Lower leg skin (tissue), 4 donors: ENCODE results near the gene ELAC1. TPM values are rescaled to one million over a fixed set of nuclear protein-coding genes. Genes with fewer than 3 reads are reported as not detected.

Experiments
- DNase-seq, 2 donors: peaks; one replicate each; pipeline ENCODE4 v3.0.0-alpha.2; 2019; ENCODE audit warnings: low spot score in 2 of 2
- H3K4me3 ChIP-seq: fragments of 200-600 bp; sonication (generic); 2 replicates; pipeline ENCODE4 v1.5.1; 2017; ENCODE audit warnings: mild to moderate bottlenecking, low read depth; ENCODE audit not compliant: poor library complexity, severe bottlenecking
- POLR2A ChIP-seq, 2 donors: fragments of 450-650 bp; IDR thresholded peaks; one replicate each; pipeline ENCODE4 v1.6.1; 2016 to 2017; ENCODE audit warnings: antibody characterized with exemption in 2 of 2, mild to moderate bottlenecking in 1 of 2, moderate library complexity in 1 of 2
- WGBS, 2 donors: methylation state at CpG; one replicate each; pipeline ENCODE4 v1.1.5; 2018; 5-methylcytosine and 5-hydroxymethylcytosine counted together
- intact Hi-C: fragments of 100-400 bp; cut with DNase I; formaldehyde crosslinking; loops from one replicate; pipeline ENCODE4 v1.15.0; 2023; ENCODE audit warnings: low total_unique reads
- total RNA-seq, 4 donors: library from RNA; depleted of rRNA; stranded (reverse); fragments of >200 nt; gene quantifications; one replicate each; pipeline ENCODE4 v1.1.0, GENCODE V29; 2016
- TF ChIP-seq, protein P1 (sequence below), 3 donors: fragments of 450-650 bp; IDR thresholded peaks; one replicate each; pipeline ENCODE4 v1.5.1; 2016; ENCODE audit warnings: antibody characterized with exemption in 3 of 3, mild to moderate bottlenecking in 3 of 3, moderate library complexity in 2 of 3

Gene ELAC1
- total RNA-seq, 4 donors from 2014 or later, result 4.1 to 11.6 (median 8.3) TPM

DNA sequence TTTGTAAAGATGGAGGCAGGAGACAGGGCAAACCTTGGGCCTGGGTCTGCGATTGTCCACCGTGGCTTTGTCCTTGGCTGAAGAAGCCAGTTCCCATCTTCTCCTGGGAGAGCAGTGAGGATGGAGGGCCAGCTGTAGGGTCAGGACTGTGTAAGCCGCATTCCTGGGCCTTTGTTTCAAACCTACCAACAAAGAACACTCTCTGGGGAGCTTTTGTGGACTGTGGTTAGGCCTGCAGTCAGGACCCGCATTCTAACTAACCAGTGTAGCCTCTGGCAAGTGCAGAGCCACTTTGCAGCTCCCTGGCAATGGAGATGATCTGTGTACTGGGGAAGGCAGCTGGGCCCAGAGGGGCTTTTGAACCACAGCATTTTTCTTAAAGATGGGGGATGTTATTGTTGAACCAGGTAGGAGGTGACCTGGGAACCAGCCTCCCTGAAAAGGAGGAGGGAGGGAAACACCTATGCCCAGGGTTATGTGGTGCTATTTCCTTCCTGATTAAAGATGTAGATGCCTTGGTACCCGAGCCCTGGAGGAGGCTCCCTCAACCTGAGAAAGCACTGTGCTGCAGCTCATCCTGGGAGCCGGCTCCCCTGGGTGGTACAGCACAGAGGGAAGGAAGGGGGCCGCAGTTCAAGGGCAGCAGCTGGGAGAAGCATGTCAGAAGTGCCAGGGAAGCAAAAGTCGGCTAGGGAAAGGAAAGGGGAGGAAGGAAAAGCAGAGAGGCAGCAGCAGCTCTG lies 49.5 kb downstream of the ELAC1 start:
- DNase-seq, result no peak
- intact Hi-C loops, result no loop called here
- no peak for TF ChIP-seq POLR2A (IDR thresholded peaks at IDR 0.05)
- TF ChIP-seq, protein P1, sequence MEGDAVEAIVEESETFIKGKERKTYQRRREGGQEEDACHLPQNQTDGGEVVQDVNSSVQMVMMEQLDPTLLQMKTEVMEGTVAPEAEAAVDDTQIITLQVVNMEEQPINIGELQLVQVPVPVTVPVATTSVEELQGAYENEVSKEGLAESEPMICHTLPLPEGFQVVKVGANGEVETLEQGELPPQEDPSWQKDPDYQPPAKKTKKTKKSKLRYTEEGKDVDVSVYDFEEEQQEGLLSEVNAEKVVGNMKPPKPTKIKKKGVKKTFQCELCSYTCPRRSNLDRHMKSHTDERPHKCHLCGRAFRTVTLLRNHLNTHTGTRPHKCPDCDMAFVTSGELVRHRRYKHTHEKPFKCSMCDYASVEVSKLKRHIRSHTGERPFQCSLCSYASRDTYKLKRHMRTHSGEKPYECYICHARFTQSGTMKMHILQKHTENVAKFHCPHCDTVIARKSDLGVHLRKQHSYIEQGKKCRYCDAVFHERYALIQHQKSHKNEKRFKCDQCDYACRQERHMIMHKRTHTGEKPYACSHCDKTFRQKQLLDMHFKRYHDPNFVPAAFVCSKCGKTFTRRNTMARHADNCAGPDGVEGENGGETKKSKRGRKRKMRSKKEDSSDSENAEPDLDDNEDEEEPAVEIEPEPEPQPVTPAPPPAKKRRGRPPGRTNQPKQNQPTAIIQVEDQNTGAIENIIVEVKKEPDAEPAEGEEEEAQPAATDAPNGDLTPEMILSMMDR (IDR thresholded peaks at IDR 0.05), result no peak
- no peak overlapping the region for H3K4me3 ChIP-seq
- WGBS, 2 donors, result 76 to 79% methylated on average over 8 of the region's 8 CpGs

DNA sequence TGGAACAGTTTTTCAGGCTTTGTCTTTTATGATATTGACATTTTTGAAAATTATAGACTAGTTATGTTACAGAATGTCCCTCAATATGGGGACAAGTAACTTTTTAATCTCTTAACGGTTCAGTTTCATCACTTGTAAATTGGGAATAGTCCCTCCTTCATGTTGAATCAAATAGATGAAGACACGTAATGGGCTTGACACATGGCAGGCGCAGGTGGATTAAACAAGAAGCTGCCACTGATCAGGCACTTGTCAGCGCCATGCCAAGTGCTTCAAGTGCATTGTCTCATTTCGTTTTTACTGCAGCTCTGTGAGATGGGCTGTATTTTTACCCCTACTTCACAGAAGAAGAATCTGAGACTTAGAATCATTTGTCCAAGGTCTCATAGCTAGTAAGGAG lies 52.7 kb downstream of the ELAC1 start:
- TF ChIP-seq, protein P1 (IDR thresholded peaks at IDR 0.05), result no peak
- no peak for TF ChIP-seq POLR2A (IDR thresholded peaks at IDR 0.05)

DNA sequence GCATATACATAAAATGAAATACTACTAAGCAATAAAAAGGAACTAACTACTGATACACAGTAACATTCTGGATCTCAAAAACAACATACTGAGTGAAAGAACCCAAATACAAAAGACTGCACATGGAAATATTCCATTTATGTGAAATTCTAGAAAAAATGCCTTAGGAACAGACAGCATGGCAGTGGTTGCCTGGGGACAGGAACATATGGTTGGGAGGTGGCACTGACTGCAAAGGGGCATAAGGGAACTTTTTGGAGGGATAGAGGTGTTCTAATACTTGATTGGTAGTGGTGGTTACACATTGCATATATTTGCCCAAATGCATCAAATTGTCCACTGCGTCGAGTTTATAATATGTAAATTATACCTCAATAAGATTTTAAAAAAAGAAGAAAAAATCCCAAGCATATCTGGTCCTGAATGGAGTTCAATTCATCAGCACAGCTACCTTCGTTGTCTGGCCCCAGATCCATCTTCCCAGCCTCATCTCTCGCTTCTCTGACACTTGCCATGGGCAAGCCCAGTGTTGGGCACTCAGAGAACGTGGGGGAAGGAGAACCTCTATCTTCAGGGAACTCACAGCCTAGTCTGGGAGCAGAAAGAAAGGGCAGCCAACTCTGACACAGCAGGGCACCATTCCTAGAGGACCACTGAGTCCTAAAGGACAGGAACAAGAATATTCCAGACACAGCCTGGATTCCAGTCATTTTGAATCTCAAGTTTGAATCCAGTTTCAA lies 53.6 kb downstream of the ELAC1 start:
- no peak overlapping the region for H3K4me3 ChIP-seq
- DNase-seq, result no peak
- 93 to 94% methylated on average over 5 of the region's 5 CpGs for WGBS, 2 donors
- no peak for TF ChIP-seq POLR2A (IDR thresholded peaks at IDR 0.05)
- intact Hi-C loops, result no loop called here

More for the DNA sequence above, 52.7 kb downstream of the ELAC1 start:
- no peak for DNase-seq
- H3K4me3 ChIP-seq, result no peak overlapping the region
- intact Hi-C loops, result no loop called here
- WGBS, 2 donors, result 89 to 90% methylated on average over 5 of the region's 5 CpGs

DNA sequence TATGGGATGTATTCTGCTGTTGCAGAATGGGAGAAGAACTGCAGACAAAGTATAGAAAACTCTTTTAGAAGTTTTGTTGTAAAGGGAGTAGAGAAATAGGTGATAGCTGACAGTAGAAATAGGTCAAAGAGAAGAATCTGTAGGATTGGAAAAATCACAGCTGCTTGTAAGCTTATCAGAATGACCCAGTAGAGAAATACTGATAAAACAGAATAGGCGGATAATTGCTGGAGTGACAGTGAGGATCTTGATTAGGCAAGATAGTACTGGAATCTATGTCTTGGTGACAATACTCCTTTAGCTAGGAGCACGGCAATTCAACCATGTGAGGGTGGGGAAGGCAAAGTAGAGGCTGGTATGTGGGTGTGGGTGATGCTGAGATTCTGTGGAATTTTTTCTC lies 57.7 kb downstream of the ELAC1 start:
- WGBS, 2 donors, result 78 to 91% methylated on average over 2 of the region's 2 CpGs
- TF ChIP-seq, protein P1 (IDR thresholded peaks at IDR 0.05), result no peak
- no peak for TF ChIP-seq POLR2A (IDR thresholded peaks at IDR 0.05)

DNA sequence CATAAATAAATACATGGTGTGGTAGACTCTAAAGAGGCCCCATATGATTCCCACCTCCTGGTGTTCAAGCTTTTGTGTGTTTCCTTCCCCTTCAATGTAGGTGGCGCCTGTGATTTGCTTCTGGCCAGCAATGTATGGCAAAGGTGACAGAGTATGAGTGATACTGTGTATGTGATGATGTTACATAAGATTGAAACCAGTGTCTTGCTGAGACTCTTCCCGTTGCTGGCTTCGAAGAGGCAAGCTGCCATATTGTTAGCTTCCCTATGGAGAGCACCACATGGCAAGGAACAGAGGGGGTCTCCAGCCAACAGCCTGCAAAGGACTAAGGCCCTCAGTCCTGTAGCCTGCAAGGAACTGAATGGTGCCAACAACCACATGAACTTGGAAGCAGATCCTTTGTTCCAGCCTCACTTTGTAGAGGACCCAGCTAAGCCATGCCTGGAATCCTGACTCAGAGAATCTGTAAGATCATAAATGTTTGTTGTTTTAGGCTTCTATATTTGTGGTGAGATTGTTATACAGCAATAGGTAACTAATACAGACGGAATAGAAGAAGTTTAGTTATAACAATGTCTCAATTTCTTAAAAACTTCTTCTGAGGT lies 60.5 kb downstream of the ELAC1 start:
- DNase-seq, result no peak
- intact Hi-C loops, result no loop called here
- 82 to 86% methylated on average over 4 of the region's 4 CpGs for WGBS, 2 donors

More for the DNA sequence above, 57.7 kb downstream of the ELAC1 start:
- no peak for DNase-seq
- H3K4me3 ChIP-seq, result no peak overlapping the region
- intact Hi-C loops, result no loop called here

More for the DNA sequence above, 60.5 kb downstream of the ELAC1 start:
- no peak overlapping the region for H3K4me3 ChIP-seq
- no peak for TF ChIP-seq POLR2A (IDR thresholded peaks at IDR 0.05)
- TF ChIP-seq, protein P1 (IDR thresholded peaks at IDR 0.05), result no peak
